GM21737 (cell line): ENCODE results near the gene CCDC184.
"Not testable (repeated sequence)": the region's sequence is repeated elsewhere in the genome, so short reads cannot be mapped to it uniquely, and the experiment has no call there.

Source experiments
- ATAC-seq: cut with Tn5 transposase; IDR thresholded peaks from one replicate; pipeline ENCODE4 v1.9.1; 2021; ENCODE audit warnings: mild to moderate bottlenecking, moderate library complexity; ENCODE audit not compliant: unreplicated experiment

Gene CCDC184

GRCh38 chr12:48201516-48201915, 18.1 kb downstream of the CCDC184 start:
- no peak for ATAC-seq

GRCh38 chr12:48202766-48203165, 19.3 kb downstream of the CCDC184 start:
- ATAC-seq: no peak

GRCh38 chr12:48203192-48203591, 19.7 kb downstream of the CCDC184 start, which contains the start of gene OR10AD1:
OR10AD1 (minus strand) TSS chr12:48203292; CDS start chr12:48203292, 0 bp downstream.
- no peak for ATAC-seq

- ATAC-seq: not testable (repeated sequence)
These were observed 26.1 kb downstream of the CCDC184 start for GRCh38 chr12:48209495-48209894.

GRCh38 chr12:48216785-48217184, 33.3 kb downstream of the CCDC184 start:
- ATAC-seq: no peak

GRCh38 chr12:48219631-48220030, 36.2 kb downstream of the CCDC184 start:
- ATAC-seq: no peak

- no peak for ATAC-seq
These were observed 37.3 kb downstream of the CCDC184 start for GRCh38 chr12:48220701-48221100.

- no peak for ATAC-seq
These were observed 38.2 kb downstream of the CCDC184 start for GRCh38 chr12:48221645-48222044.

GRCh38 chr12:48224533-48224932, 41.1 kb downstream of the CCDC184 start:
- not testable (repeated sequence) for ATAC-seq

GRCh38 chr12:48231169-48231958, 47.9 kb downstream of the CCDC184 start:
- not testable (repeated sequence) for ATAC-seq
